DMS153 treated with DMSO at 0.1 percent for 48 hours (cell line): ENCODE measurements around the gene GPRIN2.
"Not testable (repeated sequence)": the region's sequence is repeated elsewhere in the genome, so short reads cannot be mapped to it uniquely, and the experiment has no call there.

Source experiments
- DNase-seq: peaks from one replicate; lab custom pipeline; 2025; ENCODE audit not compliant: unreplicated experiment; lab: John Stamatoyannopoulos, UW

GPRIN2 gene

DNA sequence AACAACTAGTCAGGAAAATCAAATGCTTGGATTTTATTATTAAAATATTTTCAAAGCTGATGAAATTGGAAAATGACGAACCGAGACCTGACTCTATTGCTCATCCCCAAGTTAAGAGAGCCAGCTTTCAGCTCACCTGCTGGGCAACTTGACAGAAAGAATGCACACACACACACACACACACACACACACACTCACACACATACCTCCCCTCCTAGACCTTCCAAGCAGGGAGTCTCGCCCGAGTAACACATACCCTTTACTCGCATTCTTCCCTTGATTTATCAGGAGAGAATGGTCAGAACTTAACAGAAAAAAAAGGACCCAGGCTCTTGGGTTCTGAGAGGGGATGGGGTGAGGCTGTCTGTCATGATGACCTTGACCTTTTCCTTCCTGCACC is 19.1 kb downstream of the GPRIN2 start:
- DNase-seq, result no peak

DNA sequence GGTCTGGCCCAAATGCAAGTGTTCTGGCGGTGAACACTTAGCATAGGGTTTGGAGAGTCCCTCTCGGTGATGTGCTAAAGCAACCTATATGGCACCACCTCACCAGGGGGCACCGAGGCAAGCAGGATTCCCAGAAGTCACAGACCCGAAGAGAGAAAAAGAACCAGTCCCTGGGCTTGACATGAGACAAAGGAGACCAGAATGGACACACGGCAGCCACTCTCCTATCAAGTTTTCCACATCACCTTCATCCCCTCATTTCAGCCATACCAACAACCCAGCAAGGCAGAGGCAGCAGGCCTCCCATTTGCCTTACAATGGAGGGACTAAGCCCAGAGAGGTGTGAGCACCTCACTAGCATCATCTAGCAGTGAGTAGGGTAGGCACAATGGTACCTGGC is 19.7 kb downstream of the GPRIN2 start:
- DNase-seq, result no peak

DNA sequence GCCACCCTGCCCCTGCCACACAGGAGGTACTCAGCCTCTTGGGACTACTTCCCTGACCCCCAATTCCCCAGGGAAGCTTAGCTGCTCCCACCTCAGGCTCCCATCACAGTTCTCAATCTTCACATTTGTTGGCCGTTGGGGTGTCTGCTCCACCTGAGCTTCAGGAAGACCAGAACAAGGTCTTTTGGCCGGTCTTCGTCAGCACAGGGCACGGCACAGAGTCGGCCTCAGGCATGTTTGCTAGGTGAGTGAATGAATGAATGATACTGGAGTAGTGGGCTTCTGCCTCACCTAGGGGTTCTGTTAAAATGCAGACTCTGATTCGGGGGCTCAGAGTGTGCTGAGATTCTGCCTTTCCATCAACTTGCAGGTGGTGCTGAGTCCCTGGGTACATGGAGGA is 20.3 kb downstream of the GPRIN2 start:
- no peak for DNase-seq

DNA sequence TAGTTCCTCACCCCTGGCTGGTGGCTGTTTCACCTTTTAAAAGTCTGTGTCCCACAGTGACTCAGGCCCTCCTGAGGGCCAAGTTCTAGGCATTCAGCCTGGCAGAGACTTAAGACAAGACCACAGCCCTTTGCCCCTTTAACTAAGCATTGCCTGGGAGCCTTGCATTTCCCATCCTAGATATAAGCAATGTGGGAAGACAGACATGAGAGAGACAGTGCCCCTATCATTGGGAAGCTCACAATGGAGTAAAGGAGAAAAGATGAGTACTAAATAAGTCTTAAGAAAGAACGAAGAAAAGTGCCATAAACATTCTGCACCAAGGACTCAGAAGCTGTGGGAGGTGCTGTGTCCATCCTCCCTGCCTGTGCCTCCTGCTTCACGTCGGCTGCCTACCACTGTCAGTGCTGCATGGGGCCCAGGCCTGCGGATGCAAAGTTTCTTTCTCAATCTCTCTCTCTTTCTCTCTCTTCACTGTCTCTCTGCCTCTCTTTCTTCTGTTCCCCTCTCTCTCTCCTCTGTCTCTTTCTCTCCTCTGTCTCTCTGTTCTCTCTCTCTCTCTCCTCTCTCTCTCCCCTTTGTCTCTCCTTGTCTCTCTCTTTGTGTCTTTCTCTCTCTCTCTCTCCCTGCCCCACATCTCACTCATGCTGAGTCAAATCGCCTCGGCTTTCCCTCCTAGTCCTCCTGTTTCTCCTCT is 21.5 kb downstream of the GPRIN2 start:
- DNase-seq, result no peak

DNA sequence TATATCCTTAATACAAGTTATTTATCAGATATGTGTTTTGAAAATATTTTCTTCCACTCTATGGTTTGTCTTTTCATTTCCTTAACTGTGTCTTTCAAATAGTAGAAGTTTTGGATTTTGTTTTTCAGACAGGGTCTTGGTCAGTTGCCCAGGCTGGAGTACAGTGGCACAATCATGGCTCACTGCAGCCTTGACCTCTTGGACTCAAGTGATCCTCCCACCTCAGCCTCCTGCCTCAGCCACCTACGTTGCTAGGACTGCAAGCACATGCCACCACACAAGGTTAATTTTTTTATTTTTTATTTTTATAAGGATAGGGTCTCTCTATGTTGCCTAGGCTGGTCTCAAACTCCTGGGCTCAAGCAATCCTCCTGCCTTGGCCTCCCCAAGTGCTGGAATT is 24.2 kb downstream of the GPRIN2 start:
- not testable (repeated sequence) for DNase-seq

DNA sequence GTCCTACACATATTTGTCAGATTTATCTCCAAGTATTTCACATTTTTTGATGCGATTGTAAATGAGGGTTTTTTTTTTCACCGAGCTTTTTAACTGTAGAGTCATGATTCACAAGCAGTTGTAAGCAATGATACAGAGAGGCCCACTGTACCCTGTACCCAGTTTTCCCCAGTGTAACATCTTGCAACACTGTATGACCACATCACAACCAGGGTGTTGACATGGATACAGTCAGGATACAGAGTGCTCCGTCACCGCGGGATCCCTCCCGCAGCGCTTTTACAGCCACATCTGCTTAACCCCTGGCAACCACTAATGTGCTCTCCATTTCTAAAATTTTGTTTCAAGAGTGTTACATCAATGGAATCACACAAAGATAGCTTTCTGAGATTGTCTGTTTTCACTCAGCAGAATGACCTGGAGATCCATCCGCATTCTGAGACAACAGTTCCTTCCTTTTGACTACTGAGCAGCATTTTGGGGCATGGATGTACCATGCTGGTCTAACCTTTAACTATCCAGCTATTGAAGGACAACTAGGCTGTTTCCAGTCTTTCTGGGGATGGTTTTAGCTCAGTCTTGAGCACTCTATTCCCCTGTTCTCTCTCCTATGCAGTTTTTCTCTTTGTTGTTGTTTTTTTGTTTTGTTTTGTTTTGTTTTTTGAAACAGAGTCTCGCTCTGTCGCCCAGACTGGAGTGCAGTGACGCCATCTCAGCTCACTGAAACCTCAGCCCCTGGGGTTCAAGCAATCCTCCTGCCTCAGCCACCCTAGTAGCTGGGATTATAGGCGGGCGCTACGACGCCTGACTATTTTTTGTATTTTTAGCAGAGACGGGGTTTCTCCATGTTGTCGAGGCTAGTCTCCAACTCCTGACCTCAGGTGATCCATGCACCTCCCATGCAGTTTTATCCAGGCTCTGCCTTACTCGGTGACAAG is 25.9 kb downstream of the GPRIN2 start:
- no peak for DNase-seq

DNA sequence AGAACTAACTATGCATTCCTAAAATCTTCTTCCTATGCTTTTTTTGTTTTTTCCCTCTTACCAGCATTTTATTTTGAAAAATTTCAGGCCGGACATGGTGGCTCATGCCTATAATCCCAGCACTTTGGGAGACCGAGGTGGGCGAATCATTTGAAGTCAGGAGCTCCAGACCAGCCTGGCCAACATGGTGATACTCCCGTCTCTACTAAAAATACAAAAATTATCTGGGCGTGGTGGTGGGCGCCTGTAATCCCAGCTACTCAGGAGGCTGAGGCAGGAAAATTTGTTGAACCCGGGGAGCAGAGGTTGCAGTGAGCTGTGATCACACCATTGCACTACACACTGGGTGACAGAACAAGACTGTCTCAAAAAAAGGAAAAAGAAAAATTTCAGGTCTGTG is 26.7 kb downstream of the GPRIN2 start:
- DNase-seq, result not testable (repeated sequence)

DNA sequence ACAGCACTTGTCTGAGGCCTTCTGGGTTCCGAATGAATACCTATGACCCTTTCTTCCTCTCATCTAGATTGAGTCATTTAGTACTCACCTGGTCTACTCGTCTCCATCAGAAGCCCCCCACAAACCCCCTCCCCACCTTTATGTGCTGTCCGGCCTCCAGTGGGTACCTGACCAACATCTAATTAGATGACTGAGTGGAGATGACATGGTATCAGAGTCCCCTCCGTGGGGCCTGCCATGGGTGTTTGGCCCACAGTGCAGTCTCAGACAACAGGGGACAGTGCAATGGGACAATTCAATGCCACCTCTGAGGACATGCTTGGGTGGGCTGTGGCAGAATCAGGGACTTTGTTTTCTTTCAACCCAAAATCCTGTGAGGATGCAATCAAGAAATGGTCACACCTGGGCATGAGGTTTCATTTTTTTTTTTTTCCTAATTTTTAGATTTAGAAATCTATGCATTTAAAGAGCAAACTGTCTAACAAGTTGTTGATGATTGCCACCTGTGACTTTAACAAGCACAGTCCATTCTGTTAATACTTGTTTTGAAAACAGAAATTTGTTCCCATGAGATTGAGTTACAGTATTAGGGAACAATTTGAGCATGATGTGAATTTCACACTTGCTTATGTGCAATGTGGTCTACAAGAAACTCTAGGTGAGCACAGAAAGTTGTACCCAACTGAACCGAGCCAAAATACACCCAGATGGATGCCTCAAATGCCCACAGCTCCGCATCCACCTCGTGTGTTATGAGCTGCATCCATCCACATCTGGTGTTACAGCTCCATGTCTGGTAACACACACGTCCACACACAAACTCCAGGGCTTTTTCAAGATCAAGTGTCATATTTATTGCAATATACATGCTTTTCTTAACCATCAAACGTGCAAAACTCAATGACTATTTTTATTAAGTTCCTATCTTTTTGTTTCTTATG is 27.5 kb downstream of the GPRIN2 start:
- DNase-seq, result no peak

DNA sequence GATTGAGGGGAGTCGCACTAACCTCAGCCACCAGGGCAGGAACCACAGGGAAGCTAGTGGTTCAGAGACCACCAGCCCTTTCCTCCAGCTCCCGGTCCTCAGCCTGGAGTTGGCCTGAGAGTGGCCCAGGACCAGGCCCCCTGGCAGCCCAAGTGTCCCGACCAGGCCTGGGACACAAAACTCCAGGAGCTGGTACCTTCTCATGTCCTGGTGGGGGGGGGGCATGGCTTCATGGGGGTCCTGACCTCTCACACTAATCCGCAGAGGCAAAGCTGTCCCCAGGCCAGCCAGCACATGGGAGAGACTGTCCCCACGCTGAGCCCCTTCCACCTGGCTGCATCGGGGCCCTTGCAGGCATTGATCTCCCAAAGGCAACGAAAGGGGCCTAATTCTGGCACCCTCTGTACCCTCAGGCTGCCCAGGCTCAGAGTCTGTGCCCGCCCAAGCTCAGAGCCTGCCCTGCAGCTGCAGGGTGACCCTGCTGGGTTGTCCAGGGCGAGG is 28.2 kb downstream of the GPRIN2 start:
- DNase-seq, result no peak

DNA sequence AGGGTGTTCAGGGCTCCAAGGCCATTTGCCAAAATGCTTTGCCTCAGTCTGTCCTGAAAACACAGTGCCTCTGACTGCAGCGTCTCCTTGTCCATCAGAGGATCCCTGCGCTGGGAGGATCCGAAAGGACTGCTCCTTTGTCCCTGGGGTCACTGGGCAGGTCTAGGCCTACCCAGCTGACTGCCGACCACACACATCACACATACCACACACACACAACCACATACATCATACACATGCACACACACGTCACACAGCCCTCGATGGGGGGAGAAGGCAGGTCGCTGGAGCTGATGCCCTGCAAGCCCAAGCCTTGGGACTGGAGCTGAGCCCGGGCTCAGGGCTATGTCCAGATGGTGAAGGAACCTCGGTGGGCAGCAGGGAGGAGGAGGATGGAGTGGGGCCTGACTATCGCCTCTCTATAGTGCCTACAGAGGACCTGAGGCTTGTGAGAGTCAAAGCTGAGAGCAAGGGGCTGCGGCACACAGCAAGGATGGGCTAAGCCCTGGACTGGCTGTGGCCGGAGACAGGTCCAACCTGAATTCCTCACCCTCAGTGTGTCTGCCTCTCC is 29.1 kb downstream of the GPRIN2 start:
- no peak for DNase-seq

DNA sequence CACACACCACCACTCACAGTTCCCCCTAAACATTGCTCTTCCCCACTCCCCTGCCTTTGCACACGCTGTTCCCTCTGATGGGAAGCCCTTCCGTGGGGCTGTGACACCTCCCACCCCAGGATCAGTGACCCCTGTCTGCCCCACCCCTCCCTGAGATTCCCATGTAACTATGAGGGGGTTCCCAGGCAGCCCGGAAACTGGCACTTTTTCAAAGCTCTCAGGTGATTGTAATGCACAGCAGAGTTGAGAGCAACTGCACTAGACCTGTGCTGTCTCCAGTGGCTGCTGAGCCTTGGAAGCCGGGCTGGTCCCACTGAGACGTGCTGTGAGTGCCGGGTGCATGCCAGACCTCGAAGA is 29.8 kb downstream of the GPRIN2 start:
- no peak for DNase-seq

DNA sequence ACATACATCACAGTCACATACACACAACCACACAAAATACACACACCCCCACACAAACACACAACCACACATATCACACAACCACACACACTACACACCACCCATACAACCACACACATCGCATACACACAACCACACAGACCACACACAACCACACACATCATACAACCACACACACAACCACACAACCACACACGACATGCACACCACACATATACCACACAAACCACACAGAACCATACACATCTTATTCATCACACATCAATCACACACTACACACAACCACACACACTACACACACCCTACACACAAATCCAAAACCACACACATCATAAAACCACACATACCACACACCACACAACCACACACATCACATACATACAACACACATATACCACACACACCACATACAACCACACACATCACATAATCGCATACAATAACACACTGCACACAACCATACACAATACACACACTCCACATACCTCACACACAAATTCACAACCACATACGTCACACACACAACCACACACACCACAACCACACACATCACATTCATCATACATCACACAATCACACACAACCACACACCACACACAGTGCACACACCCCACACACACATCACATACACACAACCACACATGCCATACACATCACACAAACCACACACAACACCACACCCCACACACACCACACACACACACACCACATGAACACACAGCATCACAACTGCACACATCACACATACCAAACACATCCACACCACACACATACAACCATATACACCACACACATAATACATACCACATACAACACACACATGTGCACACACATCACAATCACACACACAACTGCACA is 30.4 kb downstream of the GPRIN2 start:
- no peak for DNase-seq

DNA sequence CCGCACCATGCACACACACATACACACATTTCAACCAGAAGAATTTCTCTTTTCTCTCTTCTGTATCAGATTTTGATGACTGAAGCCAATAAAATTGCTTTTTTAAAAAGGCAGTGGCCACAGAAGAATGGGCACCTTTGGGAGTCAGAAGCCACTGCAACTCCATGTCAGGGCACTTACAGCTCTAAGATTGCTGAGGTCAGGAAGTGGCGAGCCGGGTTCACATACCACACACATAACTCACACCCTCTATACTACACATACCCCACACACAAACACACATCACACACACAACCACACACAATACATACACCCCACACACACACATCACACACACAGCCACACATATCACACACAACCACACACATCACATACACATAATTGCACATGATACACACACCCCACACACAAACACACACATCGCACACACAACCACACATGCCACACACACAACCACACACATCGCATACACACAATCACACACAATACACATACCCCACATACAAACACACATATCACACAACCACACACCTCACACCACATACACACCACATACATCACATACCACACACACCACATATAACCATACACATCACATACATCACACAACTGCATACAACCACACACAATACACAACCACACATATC is 31.2 kb downstream of the GPRIN2 start:
- DNase-seq, result no peak

DNA sequence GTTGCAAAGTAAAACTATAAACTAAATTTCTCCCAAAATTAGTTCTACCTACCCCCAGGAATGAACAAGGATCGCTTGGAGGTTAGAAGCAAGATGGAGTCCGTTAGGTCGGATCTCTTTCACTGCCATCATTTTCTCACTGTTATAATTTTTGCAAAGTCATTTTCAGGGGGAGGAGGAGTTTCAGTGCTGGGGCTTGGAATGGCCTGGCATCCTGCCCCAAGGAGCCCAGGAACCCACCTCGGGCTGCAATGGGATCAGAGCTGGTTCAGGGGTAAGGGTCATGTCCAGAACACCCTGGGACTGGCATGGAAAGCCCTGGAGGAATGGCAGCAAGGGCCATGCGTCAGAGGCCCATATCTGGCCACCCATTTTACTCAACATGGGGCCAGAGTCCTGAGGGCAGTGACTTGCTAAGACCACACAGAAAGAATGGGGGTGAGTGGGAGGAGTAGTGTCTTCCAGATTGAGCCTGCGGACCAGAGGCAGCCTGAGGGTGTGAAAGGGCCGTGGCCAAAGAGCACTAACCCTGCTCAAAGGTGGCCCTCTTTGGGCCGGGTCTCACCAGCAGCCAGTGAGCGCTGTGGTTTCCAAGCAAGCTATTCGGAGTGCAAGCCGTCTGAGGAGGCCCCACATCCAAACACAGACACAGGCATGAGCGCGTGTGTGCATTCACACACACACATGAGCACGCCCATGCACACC is 31.8 kb downstream of the GPRIN2 start:
- no peak for DNase-seq

DNA sequence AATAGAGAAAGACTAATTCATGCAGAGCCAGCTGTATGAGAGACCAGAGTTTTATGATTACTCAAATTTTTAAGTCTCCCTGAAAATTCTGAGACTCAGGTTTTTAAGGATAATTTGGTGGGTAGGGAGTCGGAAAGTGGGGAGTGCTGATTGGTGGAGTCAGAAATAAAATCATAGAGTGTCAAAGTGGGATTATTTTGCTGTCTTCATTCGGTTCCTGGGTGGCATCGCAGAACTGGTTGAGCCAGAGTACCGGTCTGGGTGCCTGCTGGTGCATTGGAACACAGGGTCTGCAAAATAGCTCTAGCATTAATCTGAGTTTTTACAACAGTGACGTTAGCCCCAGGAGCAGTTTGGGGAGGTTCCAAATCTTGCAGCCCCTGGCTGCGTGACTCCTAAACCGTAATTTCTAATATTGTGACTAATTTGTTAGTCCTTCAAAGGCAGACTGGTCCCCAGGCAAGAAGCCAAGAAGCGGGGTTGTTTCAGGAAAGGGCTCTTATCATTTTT is 32.4 kb downstream of the GPRIN2 start:
- DNase-seq, result no peak

DNA sequence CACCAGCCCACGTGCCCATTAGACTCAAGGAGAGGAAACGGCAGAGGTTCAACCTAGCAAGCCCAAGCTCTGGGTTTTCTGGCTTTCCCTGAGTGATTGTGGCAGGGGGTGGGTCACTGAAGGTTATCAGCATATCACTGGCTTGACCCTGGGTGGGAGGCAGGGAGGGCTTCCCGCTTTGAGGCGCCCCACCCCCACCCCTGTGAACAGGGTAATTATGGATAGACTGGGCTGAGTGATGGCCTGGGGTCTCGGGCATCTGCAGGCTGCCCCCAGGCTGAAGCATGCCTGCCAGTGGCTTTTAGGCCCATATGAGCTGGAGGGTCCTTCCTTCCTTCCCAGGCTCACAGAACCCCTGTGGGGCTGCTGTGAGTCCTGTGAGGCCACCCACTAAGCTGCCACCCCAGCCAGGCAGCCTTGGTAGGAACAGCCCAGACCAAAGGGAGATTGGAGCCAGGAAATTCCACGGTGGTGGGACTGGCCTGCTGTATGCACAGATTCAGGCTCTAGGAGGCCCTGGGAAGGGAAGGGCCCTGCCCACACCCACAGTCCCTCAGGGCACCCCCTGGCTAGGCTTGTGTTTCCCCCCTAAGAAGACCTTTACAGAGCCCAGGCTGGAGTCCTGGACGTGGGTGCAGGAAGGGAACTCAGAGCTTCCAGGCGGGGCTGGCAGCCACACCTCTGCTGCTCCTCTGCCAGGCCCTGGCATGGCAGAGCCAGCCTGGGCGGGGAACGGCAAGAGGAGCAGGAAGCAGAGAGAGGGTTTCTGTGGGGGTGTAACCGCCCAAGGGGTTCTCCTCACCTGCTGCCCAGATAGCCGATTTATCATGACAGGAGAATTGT is 33.1 kb downstream of the GPRIN2 start:
- no peak for DNase-seq

DNA sequence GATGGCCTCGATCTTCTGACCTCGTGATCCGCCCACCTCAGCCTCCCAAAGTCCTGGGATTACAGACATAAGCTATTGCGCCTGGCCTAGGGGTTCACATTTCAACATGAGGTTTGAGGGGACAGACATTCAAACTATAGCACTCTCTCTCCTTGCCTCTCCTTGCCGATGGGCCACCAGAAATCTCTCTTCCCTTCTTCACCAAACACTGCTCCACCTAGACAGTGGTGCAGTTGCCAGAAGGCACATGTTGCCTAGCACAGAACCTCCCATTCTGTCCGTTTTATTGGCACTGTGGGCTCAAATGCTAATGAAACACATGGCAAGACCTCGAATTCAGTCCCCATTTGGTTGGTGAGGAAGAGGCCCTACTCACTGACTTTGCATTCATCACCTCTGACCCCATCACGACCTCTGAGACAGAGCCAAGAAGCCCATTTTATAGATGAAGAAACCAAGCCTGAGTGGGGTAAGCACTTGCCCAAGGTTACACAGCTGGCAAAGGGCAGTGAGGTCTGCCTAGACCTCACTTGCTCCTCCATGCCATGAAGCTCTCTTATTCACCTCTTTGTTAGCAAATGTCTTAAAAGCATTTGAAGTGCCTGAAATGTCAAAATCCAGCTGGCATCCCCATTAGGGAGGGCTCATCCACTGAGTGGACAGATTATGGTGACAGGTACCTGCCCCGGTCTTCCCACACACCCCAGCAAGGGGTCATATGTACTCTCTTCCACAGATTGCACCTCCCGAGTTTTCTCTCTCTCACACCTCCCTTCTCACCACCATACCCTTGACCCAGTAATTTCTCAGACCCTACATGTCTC is 34.0 kb downstream of the GPRIN2 start:
- no peak for DNase-seq
